ENCODE results near the gene KCNG2.

KCNG2 gene

DNA sequence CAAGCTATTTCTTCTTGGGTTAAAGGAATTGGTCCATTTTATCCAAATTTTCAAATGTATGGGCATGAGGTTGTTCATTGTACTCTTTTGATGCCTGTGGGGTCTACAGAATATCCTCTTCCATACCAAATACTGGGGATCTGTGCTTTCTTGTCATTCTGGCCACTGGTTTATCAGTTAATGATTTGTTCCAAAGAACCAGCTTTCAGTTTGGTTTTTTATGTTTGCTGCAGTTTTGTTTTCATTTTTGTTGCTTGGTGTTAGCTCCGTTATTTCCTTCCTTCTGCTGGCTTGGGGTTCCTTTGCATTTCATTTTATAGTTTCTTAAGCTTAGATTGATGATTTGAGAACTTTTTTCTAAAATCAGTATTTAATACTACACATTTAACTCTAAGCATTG, 108.3 kb downstream of the KCNG2 start:
- no peaks in the 10 kb centered on the region for H3K27me3 ChIP-seq
- no peak overlapping the region for H3K9ac ChIP-seq
- peaks cover 82 to 100% (median 92%) of the 10 kb centered on the region in 11 experiments for H3K36me3 ChIP-seq
- no peak overlapping the region for H3K4me2 ChIP-seq
- no peak overlapping the region for H3K4me3 ChIP-seq
- peaks cover 5 to 54% (median 27%) of the 10 kb centered on the region in 11 experiments; a peak in 21 of 22 replicates for H4K20me1 ChIP-seq
- H3K9me3 ChIP-seq (replicated peaks in 1 of 11), result peaks cover 17 to 44% (median 25%) of the 10 kb centered on the region in 11 experiments
- H3K27ac ChIP-seq, result no peak overlapping the region
- H3K4me1 ChIP-seq, result peaks cover 0 to 6% (median 0%) of the 10 kb centered on the region in 10 experiments; a peak in 2 of 20 replicates
- no peak for TF ChIP-seq Cebpa-rat (IDR thresholded peaks at IDR 0.05)

DNA sequence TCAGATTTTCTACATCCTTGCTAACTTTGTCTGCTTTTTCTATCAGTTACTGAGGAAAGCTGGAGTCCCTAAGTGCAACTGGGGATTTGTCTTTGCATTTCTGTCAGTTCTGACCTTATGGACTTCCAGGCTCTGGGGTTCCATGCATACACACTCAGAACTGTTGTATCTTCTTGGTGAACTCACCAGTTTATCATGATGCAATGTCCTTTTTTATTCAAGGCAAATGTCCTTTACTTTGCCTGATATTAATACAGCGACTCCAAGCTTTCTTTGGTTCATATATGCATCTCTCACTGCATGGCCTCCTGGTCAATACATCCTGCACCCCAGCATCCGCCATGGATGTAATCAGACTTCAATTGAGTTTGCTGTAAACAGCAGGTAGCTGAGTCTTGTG, 109.0 kb downstream of the KCNG2 start:
- Histone ChIP-seq H3K4me2 (no peak overlapping the region), H3K9me3 (replicated peaks in 1 of 11) (peaks cover 9 to 37% (median 18%) of the 10 kb centered on the region in 11 experiments), H3K4me3 (no peak overlapping the region), H4K20me1 (peaks cover 8 to 61% (median 34%) of the 10 kb centered on the region in 11 experiments; a peak in 21 of 22 replicates), H3K4me1 (peaks cover 0 to 6% (median 0%) of the 10 kb centered on the region in 10 experiments; a peak in 2 of 20 replicates), H3K9ac (no peak overlapping the region), H3K27me3 (no peaks in the 10 kb centered on the region), H3K36me3 (peaks cover 79 to 100% (median 90%) of the 10 kb centered on the region in 11 experiments), H3K27ac (no peak overlapping the region)
- no peak for TF ChIP-seq Cebpa-rat (IDR thresholded peaks at IDR 0.05)

DNA sequence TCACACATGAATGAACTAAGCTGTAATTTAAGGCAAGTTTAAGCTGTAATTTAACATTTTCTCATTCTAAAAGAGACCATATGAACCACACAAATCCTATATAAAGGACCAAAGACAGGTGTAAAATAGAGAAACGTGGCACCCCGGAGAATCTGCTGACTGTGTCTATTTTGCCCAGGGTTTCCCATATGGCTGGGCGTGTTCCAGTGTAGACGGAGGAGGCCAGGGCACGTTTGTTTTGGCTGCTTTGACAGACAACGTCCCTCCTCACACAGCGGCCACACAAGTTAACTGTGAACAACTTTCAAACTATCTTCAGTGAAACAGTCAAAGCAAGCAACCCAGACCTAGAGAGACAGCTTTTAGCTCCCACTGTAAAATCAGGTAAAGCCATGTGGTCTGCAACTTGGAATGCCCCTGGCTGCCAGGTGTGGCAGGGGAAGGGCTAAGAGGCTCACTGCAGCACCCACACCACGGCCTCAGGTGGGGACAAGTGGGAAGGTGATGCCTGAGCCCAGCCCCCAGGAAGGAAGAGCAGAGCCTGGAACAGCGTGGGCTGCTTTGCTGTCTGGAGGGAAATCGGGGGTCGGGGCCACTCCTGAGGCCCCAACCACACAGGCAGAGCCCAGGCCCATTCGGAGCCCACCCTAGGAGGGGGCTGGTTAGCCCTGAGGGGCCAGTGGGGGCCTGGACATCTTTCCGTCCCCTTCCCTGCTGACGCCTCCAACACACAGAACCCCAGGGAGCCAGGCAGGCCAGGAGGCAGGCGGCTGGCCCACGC, 113.0 kb downstream of the KCNG2 start:
- no peak for TF ChIP-seq Cebpa-rat (IDR thresholded peaks at IDR 0.05)
- Histone ChIP-seq H3K9me3 (replicated peaks in 1 of 11) (peaks cover 0 to 5% (median 2%) of the 10 kb centered on the region in 11 experiments; a peak in 11 of 22 replicates), H3K27ac (no peak overlapping the region), H3K4me2 (no peak overlapping the region), H3K4me3 (no peak overlapping the region), H3K9ac (no peak overlapping the region), H4K20me1 (peaks cover 45 to 85% (median 68%) of the 10 kb centered on the region in 11 experiments), H3K4me1 (peaks cover 0 to 33% (median 28%) of the 10 kb centered on the region in 10 experiments; a peak in 17 of 20 replicates), H3K27me3 (no peaks in the 10 kb centered on the region), H3K36me3 (peaks cover 59 to 96% (median 73%) of the 10 kb centered on the region in 11 experiments)

DNA sequence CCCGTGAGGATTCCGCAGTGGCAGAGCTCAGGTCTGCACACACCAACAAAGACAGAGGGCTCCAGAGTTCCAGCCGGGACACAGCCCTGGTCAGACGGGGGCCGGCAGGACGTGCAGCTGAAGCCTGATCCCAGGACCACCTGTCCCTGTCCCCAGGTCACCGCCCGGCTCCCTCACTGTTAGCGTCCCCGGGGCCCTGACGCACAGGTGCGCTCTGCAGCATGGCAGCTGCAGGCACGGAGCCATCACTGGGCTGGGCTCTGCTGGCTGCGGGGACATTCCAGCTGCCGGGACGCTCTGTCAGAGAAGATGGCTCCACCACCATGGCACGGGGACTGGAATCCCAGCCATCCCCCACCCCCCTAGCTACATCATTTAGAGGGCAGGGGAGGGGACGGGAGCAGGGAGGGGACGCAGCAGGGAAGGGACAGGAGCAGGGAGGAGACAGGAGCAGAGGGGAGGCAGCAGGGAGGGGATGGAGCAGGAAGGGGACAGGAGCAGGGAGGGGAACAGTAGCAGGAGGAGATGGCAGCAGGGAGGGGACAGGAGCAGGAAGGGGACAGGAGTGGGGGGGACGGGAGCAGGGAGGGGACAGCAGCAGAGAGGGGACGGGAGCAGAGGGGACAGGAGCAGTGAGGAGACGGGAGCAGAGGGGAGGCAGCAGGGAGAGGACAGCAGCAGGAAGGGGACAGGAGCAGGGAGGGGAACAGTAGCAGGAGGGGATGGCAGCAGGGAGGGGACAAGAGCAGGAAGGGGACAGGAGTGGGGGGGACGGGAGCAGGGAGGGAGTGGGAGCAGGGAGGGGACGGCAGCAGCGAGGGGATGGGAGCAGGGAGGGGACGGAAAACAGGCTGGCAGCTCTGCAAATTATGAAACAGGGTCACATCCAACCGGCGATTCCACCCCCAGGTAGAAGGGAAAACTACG, 113.9 kb downstream of the KCNG2 start:
- TF ChIP-seq Cebpa-rat (IDR thresholded peaks at IDR 0.05), result no peak
- no peak overlapping the region for H3K27ac ChIP-seq
- H3K4me2 ChIP-seq, result no peak overlapping the region
- peaks cover 0 to 33% (median 28%) of the 10 kb centered on the region in 10 experiments; a peak in 17 of 20 replicates for H3K4me1 ChIP-seq
- H3K4me3 ChIP-seq, result no peak overlapping the region
- H3K27me3 ChIP-seq, result no peaks in the 10 kb centered on the region
- H3K9ac ChIP-seq, result no peak overlapping the region
- peaks cover 53 to 86% (median 76%) of the 10 kb centered on the region in 11 experiments for H4K20me1 ChIP-seq
- H3K36me3 ChIP-seq, result peaks cover 63 to 96% (median 75%) of the 10 kb centered on the region in 11 experiments
- peaks cover 0 to 14% (median 11%) of the 10 kb centered on the region in 11 experiments; a peak in 19 of 22 replicates for H3K9me3 ChIP-seq (replicated peaks in 1 of 11)

DNA sequence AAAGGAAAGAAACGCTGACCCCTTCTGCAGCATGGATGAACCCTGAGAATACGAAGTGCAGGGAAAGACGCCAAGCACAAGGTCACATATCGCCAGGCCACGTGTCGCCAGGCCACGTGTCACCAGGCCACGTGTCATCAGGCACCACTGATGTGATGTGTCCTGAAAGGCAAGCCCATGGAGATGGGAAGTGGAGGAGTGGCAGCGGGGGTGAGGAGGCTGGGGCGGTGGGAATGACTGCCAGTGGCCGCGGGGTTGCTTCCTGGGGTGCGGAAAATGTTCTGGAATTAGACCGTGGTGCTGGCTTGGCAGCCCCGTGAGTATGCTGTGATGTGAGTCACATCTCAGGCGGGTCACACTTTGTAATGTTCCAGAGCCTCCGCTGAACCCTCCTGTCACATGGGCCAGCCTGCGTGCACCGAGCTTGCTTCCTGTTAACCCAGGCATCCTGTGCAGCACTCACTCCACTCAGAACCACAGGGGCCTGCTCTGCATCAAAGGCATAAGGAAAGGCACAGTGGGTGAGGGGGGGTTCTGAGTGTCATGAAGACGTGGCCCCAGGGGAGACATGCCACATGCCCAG, 114.8 kb downstream of the KCNG2 start:
- Histone ChIP-seq H3K27me3 (no peaks in the 10 kb centered on the region), H3K4me3 (no peak overlapping the region), H3K36me3 (peaks cover 68 to 96% (median 77%) of the 10 kb centered on the region in 11 experiments), H3K9ac (no peak overlapping the region; a peak in 1 of 22 replicates), H3K4me1 (peaks cover 0 to 33% (median 28%) of the 10 kb centered on the region in 10 experiments; a peak in 17 of 20 replicates), H3K27ac (no peak overlapping the region), H3K9me3 (replicated peaks in 1 of 11) (peaks cover 0 to 23% (median 20%) of the 10 kb centered on the region in 11 experiments; a peak in 20 of 22 replicates), H3K4me2 (peak overlapping the region in 10 of 11 experiments; percentile 11 to 75 (median 54); a peak in 16 of 22 replicates), H4K20me1 (peaks cover 61 to 90% (median 84%) of the 10 kb centered on the region in 11 experiments)
- TF ChIP-seq Cebpa-rat (IDR thresholded peaks at IDR 0.05), result no peak

DNA sequence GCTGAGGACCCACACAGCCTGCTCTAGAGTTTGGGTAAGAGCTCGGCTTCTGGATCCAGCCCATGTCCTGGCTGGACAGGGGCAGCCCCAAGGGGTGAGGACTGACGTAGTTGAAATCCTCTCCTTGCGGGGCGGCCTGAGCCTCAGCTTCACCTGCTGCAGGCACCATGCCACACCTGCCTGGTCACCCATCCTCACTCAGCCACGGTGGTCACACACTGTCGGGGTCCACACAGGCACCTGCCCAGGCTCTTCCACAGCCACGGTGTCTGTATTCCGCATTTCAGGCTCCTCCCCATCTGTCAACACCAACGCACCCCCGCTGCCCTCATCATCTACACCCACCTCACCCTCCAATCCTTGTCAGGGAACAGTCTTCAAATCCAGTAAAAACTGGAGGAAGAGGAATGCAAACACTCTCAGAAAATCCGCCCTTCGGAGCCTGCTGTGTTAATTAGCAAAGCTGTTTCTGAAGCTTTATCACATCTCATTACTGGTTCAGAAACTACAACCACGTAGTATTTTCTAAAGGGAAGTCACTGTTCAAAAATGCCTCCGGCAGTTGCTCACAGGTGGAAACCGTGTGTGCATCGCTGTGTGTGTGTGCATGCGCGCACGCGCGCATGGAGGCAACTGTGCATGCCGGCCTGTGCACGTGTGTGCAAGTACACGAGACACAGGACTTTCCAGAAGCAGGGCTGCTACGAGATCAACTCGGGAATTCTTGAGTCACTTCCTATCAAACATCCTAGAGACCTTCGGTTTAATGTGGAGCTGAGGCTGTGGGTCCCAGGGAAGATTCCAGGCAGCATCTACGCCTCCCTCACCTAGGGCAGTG, 115.5 kb downstream of the KCNG2 start:
- Histone ChIP-seq H3K9me3 (replicated peaks in 1 of 11) (peaks cover 0 to 30% (median 27%) of the 10 kb centered on the region in 11 experiments; a peak in 20 of 22 replicates), H3K4me1 (peaks cover 0 to 33% (median 28%) of the 10 kb centered on the region in 10 experiments; a peak in 17 of 20 replicates)
- no peak for TF ChIP-seq Cebpa-rat (IDR thresholded peaks at IDR 0.05)

DNA sequence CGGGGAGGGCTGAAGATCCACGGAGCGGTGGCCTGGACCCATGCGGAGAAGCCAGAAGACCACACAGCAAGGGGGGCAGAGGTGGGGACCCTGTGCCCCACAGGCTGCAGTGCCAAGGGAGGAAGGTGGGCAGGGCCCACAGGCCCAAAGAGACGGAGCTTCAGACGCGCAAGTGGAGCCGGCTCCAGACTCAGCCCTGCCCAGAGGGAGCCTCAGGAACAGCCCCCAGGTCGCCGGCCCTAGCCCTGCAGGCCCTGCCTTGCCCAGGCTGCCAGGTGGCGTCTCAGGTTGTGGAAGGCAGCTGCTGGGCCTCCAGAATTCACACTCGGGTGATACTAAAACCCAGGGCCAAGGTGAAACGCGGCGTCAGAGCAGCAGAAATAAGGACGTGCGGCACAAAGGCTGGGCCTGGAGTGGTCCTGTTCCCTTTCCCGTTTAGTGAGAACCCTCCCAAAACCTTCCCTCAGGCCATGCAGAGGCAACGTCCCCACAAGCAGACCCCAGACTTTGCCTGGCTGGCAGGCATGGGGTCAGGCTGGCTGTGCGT, 116.9 kb downstream of the KCNG2 start:
- Histone ChIP-seq H3K4me2 (peak overlapping the region in 9 of 11 experiments; percentile 2 to 75 (median 68); a peak in 15 of 22 replicates), H4K20me1 (peaks cover 64 to 96% (median 80%) of the 10 kb centered on the region in 11 experiments), H3K9ac (peak overlapping the region in 1 of 11 experiments; percentile 13; a peak in 1 of 22 replicates), H3K36me3 (peaks cover 64 to 92% (median 73%) of the 10 kb centered on the region in 11 experiments), H3K9me3 (replicated peaks in 1 of 11) (peaks cover 6 to 41% (median 36%) of the 10 kb centered on the region in 11 experiments; a peak in 21 of 22 replicates), H3K4me1 (peaks cover 0 to 33% (median 27%) of the 10 kb centered on the region in 10 experiments; a peak in 17 of 20 replicates), H3K27ac (no peak overlapping the region), H3K27me3 (no peaks in the 10 kb centered on the region), H3K4me3 (no peak overlapping the region)
- no peak for TF ChIP-seq Cebpa-rat (IDR thresholded peaks at IDR 0.05)

More for the DNA sequence above, 115.5 kb downstream of the KCNG2 start:
- Histone ChIP-seq H3K4me2 (peak overlapping the region; percentile 11 to 75 (median 46); a peak in 18 of 22 replicates), H3K27ac (no peak overlapping the region), H3K4me3 (no peak overlapping the region), H3K36me3 (peaks cover 68 to 96% (median 77%) of the 10 kb centered on the region in 11 experiments), H3K9ac (no peak overlapping the region; a peak in 1 of 22 replicates), H3K27me3 (no peaks in the 10 kb centered on the region), H4K20me1 (peaks cover 64 to 94% (median 83%) of the 10 kb centered on the region in 11 experiments)
